HG03066 (cell line): ENCODE measurements around the gene KISS1R.
"Not testable (repeated sequence)": the region's sequence is repeated elsewhere in the genome, so short reads cannot be mapped to it uniquely, and the experiment has no call there.

Experiments
- ATAC-seq: cut with Tn5 transposase; IDR thresholded peaks from one replicate; pipeline ENCODE4 v1.9.1; 2021; ENCODE audit warnings: low read depth; ENCODE audit not compliant: unreplicated experiment

The KISS1R gene

GRCh38 chr19:952049-952679 lies 35.0 kb downstream of the KISS1R start:
- ATAC-seq: no peak

- ATAC-seq: no peak
Observed at GRCh38 chr19:952680-953444, 35.7 kb downstream of the KISS1R start.

GRCh38 chr19:953445-954271 lies 36.5 kb downstream of the KISS1R start:
- no peak for ATAC-seq

- no peak for ATAC-seq
Observed at GRCh38 chr19:954272-954671, 37.1 kb downstream of the KISS1R start.

GRCh38 chr19:954672-955494 lies 37.8 kb downstream of the KISS1R start:
- no peak for ATAC-seq

- ATAC-seq: no peak
Observed at GRCh38 chr19:955803-956765, 39.0 kb downstream of the KISS1R start.

- no peak for ATAC-seq
Observed at GRCh38 chr19:956766-957440, 39.8 kb downstream of the KISS1R start.

- not testable (repeated sequence) for ATAC-seq
Observed at GRCh38 chr19:957578-957977, 40.4 kb downstream of the KISS1R start.

- ATAC-seq: no peak
Observed at GRCh38 chr19:958967-959855, 42.1 kb downstream of the KISS1R start.

- no peak for ATAC-seq
Observed at GRCh38 chr19:960020-960419, 42.9 kb downstream of the KISS1R start.

- ATAC-seq: no peak
Observed at GRCh38 chr19:960601-960938, 43.4 kb downstream of the KISS1R start.

GRCh38 chr19:961866-962620 lies 44.9 kb downstream of the KISS1R start:
- ATAC-seq: no peak

- no peak for ATAC-seq
Observed at GRCh38 chr19:962683-963400, 45.7 kb downstream of the KISS1R start.

- no peak for ATAC-seq
Observed at GRCh38 chr19:963486-963951, 46.4 kb downstream of the KISS1R start.

GRCh38 chr19:964116-964520 lies 47.0 kb downstream of the KISS1R start:
- ATAC-seq: no peak
